Effector CD4-positive, alpha-beta T cell (primary cell): Measurements from ENCODE around the gene PLPPR5.

Source experiments
- DNase-seq: peaks from one replicate; pipeline ENCODE4 v3.0.0-alpha.2; 2020

The PLPPR5 gene

DNA sequence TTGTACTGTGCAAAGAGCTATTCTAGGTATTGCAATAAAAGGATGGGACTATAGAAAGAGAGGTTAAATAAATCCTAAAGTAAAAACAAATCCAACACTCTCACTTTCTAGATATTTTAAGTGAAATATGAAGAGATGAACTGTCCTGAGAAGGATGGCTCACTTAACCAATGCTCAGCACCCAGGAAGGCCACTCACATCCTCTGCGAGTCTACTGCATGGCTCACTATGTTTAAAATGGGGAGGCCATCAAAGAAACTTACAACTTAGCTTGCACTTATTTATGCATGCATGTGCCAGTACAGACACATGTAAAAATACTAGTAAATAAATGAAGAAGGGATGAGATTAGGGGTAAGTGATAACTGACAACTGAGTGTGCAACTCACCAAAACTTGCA is 37.5 kb downstream of the PLPPR5 start:
- DNase-seq, result no peak

GRCh38 chr1:98965394-98965793 is 39.3 kb downstream of the PLPPR5 start:
- DNase-seq, result no peak

DNA sequence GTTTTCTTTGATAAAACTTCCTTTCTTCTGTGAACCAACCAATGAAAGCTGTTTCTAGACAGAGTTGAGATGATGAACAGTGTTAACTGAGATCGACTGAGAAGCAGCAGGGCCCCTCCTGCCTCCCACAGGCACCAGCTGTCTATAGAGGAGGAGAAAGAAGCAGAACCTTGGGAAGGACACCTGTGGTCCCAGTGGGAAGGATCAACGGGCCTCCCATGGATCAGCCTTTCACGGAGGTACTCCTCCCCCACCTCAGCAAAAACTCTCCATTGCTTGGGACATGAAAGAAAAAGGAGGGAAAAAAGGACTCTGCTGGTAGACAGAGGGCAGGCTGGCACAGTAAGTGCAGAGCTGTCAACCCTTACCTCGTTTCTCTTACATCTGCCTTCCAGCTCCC is 40.5 kb downstream of the PLPPR5 start:
- no peak for DNase-seq

GRCh38 chr1:98963064-98963758 is 41.5 kb downstream of the PLPPR5 start:
- DNase-seq, result no peak

- DNase-seq, result no peak
Observed at GRCh38 chr1:98962156-98962555, 42.5 kb downstream of the PLPPR5 start.

DNA sequence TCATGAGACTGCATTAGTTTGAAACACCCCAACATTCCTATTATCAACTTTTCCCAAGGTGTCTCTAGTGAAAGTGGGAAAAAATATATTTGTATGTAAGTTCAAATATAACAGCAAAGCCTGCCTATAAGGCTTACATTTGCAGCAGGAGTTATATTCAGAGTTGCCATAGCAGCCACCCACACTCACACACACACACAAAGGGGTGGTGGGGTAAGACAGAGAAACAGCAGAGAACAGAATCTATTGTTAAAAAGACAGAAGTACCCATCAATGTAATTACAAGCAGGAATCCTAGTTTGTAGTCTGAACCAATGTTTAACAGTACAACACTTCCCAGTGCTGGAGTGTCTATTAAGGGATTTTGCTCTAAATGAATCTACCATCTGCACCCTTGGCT is 55.0 kb downstream of the PLPPR5 start:
- no peak for DNase-seq

- no peak for DNase-seq
Observed at GRCh38 chr1:98949166-98949565, 55.5 kb downstream of the PLPPR5 start.

DNA sequence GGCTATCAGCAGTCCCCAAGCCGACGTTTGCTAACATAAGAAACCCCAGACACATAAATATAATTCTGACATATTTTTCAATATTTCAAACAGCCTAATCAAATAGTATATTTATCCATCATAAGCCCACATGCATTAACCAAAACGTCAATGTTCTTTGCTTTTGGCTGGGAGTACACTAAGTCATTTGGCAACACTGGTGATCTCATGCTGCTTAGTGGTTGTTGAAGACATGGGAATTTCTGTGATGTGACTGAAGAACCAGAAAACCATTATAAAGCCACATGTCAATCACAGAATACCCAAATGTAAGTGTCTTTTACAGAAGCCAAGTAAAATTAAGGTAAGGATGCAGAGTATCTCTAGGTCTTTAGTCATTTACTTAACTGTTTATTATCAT is 57.6 kb downstream of the PLPPR5 start:
- DNase-seq, result no peak

DNA sequence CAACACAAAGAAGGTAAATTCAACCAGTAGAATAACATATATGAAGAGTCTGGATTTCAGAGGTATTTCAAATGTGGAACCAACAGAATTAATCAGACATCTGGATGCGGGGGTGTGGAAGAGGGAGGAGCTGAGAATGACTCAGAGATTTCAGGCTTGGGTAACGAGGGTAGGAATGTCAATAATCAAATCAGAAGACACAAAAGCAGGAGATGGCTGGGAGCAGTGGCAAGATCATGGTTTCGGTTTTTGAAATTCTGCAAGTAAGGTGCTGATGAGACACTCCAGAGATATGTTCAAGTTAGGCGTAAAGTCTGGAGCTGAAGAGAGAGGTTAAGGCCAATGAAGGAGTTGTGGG is 64.0 kb downstream of the PLPPR5 start:
- DNase-seq, result no peak

- no peak for DNase-seq
Observed at GRCh38 chr1:98940069-98940721, 64.5 kb downstream of the PLPPR5 start.

- DNase-seq, result no peak
Observed at GRCh38 chr1:98939471-98939870, 65.2 kb downstream of the PLPPR5 start.

GRCh38 chr1:98937347-98937746 is 67.3 kb downstream of the PLPPR5 start:
- no peak for DNase-seq

GRCh38 chr1:98932184-98932583 is 72.5 kb downstream of the PLPPR5 start:
- DNase-seq, result no peak

GRCh38 chr1:98931128-98931835 is 73.4 kb downstream of the PLPPR5 start:
- DNase-seq, result no peak

GRCh38 chr1:98929437-98929836 is 75.2 kb downstream of the PLPPR5 start:
- DNase-seq, result no peak

DNA sequence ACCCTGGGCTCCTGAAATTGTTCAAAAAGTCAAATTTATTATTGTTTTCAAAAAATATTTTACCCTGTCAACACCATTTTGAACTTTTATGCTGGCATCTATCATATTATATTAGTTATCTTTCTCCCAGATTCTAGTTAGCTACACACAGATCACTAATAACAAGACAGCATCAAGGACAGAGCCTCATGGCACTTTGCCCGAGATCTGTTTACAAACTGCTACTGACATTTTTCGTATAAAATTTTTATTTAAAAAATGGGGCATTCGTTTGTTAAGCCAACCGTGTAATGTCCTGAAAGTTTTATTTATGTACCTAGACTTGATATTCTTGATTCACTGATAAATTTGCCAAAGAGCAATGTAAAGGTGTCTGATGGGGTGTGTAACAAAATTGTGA is 78.1 kb downstream of the PLPPR5 start:
- DNase-seq, result no peak

DNA sequence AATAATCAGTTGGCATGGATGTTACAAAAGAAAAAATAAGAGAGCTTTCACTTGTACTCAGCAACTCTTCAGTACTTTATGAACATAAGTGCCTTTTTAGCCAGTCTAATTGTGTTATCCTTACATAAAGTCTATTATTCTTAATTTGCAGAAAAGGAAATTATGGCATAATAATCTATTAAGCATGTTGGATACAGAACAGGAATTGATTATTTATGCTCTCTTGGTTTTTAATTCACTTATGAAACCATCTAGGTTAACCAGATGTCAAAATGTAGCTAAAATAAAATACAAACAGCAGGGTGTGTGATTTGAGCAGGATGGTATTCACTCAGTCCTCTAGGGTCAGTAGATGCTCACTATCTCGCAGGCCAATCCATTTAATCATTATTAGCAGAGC is 79.7 kb downstream of the PLPPR5 start:
- no peak for DNase-seq

- no peak for DNase-seq
Observed at GRCh38 chr1:98923667-98924066, 81.0 kb downstream of the PLPPR5 start.

DNA sequence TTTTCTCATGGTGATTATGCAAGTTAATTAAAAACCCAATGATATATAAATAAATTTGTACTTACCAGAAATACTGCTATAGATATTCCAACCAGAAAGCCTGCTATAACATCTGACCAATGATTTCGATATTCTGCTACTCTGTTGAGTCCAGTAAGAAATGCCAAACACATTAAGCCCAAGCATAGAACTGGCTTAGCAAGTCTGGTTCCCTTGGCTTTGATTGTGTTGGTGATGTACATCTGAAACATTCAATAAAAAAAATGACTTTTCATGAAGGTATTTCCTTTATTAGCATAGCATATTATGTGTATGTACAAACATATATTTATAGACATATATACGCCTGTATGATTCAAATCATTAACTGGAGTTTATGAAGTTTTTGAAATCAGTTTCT is 82.8 kb downstream of the PLPPR5 start:
- no peak for DNase-seq

- DNase-seq, result no peak
Observed at GRCh38 chr1:98920441-98921110, 84.1 kb downstream of the PLPPR5 start.

DNA sequence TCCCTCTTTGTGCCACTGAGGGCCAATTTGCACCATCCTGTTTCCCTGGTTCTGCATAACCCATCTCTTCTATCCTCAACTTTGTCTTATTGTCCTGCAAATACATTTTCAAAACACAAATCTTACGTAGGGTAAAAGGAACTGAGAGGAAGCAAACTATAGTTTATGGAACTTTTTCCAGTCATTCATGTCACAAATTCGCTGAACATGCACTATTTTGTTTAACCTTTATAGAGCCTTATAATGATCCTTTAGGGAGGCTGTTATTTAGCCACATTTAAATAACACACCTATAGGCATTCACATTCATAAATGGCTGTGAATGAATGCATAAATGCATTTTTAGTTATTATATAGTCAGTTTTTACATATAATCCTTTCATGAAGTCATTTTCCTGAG is 85.0 kb downstream of the PLPPR5 start:
- no peak for DNase-seq

DNA sequence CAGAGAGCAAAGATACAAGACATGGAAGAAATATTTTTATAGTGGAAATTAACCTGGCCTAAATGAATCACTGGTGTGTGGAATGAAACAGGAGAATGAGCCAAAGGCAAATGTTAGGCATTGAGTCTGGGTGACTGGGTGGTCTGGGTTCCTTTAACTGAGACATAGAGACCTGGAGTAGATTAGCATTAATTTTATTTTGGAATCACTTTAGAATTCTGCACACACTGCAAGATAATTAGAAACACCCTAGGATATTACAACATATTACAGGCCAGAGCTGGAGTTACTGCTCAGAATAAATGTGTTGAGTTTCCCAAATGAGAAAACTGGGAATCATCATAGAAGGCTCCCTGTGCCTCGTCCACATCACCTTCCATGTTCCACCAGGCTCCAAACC is 85.5 kb downstream of the PLPPR5 start:
- no peak for DNase-seq

GRCh38 chr1:98914547-98914946 is 90.1 kb downstream of the PLPPR5 start:
- no peak for DNase-seq

DNA sequence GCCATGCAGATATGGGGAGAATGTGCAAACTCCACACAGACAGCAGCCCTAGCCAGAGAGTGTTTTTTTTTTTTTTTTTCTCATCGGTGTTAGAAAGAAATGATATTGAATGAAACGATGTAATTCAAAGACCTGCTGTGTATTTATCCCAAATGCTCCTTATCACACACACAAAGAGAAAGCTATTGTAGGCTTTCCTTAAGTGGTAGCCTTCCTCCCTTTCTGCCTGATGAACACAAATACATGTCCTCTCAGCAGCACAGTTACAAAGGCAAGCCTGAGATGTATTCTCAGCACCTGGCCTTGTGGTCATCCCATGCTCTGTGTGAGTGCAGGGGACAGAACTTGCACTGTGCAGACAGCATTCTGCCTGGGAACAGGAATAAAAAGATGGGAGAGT is 93.8 kb downstream of the PLPPR5 start:
- no peak for DNase-seq
